ENCODE measurements around the gene BZW1.

The BZW1 gene

DNA sequence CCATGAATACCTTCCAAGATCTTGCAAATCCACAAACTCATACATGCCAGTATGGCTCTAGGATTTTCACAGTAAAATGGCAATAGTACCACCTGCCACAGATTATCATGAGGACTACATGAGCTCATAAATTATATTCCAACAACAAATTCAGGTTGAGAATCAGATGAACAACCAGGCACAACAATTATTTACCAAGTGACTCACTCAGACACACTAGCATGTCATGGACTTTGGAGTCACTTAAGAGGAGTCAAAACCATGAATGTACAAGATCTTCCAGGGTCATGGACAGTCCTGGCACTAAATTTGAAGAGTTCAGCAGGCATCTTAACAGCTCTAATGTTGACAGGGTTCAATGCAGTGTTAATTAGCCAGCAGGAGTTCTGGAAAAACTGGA, 34.4 kb upstream of the BZW1 start:
- Histone ChIP-seq H3K9ac (ENCODE audit: low read length in 2 of 2) (no peak overlapping the region), H3K9me3 (ENCODE audit: control insufficient read depth in 2 of 2, low read length in 2 of 2) (peaks cover 0 to 2% of the 10 kb centered on the region in 2 donors), H3K4me1 (ENCODE audit: control insufficient read depth, insufficient read depth, low read length) (no peaks in the 10 kb centered on the region)

DNA sequence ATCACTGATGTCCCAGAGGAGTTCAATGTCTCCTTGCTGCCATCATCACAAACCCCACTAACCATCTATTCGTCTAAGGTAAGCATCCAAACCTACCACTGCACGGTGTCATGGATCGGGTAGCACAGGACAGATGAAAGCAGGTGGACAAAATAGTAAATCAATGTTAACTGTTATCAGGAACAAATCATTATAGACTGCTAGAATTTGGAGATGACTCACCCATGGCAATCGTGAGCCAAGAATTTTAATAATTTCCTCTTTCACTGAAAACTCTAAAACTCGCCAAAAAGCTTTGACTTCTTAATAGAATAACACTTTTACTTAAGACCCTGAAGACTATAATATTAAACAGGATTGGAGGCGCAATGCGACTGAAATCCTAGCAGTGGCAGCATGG, 33.7 kb upstream of the BZW1 start:
- Histone ChIP-seq H3K4me1 (ENCODE audit: control insufficient read depth, insufficient read depth, low read length) (no peaks in the 10 kb centered on the region), H3K27ac (ENCODE audit: low read length) (no peak overlapping the region), H3K9me3 (ENCODE audit: control insufficient read depth in 2 of 2, low read length in 2 of 2) (no peaks in the 10 kb centered on the region), H3K36me3 (ENCODE audit: control insufficient read depth in 2 of 2, insufficient read depth in 2 of 2, low read length in 2 of 2) (no peaks in the 10 kb centered on the region), H3K9ac (ENCODE audit: low read length in 2 of 2) (no peak overlapping the region), H3K27me3 (ENCODE audit: control insufficient read depth in 1 of 2, insufficient read depth in 2 of 2, low read length in 2 of 2) (no peaks in the 10 kb centered on the region), H3K4me3 (ENCODE audit: low read length in 2 of 2) (no peak overlapping the region)

More for the DNA sequence above, 34.4 kb upstream of the BZW1 start:
- H3K27ac ChIP-seq (ENCODE audit: low read length), result no peak overlapping the region
- H3K36me3 ChIP-seq (ENCODE audit: control insufficient read depth in 2 of 2, insufficient read depth in 2 of 2, low read length in 2 of 2), result no peaks in the 10 kb centered on the region
- H3K4me3 ChIP-seq (ENCODE audit: low read length in 2 of 2), result no peak overlapping the region
- H3K27me3 ChIP-seq (ENCODE audit: control insufficient read depth in 1 of 2, insufficient read depth in 2 of 2, low read length in 2 of 2), result no peaks in the 10 kb centered on the region

DNA sequence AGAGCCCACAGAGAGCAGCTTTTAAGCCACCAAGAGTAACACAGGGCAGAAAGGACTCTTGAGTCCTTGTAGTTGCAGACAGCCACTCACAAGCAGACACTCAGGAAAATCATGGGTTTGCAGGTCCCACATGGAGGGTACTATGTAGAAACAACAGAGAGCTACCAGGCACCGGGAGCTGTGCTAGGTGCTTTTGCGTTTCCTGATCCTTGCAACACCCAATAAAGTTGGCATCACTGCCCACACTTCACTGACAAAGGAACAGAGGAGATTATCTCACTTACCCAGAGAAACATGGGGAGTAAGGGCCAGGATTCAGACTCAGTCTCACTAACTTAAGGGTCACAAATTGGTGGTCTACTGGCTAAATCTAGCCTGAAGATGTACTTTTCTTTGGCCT, 32.5 kb upstream of the BZW1 start:
- H3K9me3 ChIP-seq (ENCODE audit: control insufficient read depth in 2 of 2, low read length in 2 of 2), result no peaks in the 10 kb centered on the region
- H3K27me3 ChIP-seq (ENCODE audit: control insufficient read depth in 1 of 2, insufficient read depth in 2 of 2, low read length in 2 of 2), result no peaks in the 10 kb centered on the region
- no peak overlapping the region for H3K4me3 ChIP-seq (ENCODE audit: low read length in 2 of 2)
- H3K36me3 ChIP-seq (ENCODE audit: control insufficient read depth in 2 of 2, insufficient read depth in 2 of 2, low read length in 2 of 2), result no peaks in the 10 kb centered on the region
- no peaks in the 10 kb centered on the region for H3K4me1 ChIP-seq (ENCODE audit: control insufficient read depth, insufficient read depth, low read length)
- H3K27ac ChIP-seq (ENCODE audit: low read length), result no peak overlapping the region
- H3K9ac ChIP-seq (ENCODE audit: low read length in 2 of 2), result no peak overlapping the region

DNA sequence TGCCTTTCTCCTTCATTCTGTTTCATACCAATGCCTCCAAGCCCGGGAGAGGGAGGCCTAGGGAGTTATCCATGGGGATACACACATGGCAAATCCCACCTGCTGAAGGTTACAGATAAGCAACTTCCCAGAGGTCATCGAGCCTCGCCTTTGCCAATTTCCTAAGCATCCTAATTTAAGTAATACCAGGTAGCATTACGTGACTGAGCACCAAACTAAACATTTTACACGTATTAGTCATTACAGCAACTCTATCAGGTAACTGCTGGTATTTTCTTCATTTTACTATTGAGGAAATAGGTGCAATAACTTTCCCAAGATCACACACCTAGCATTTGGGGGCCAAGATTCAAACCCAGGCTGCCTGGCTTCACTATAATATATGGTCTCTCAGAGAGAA, 30.1 kb upstream of the BZW1 start:
- H3K9ac ChIP-seq (ENCODE audit: low read length in 2 of 2), result no peak overlapping the region
- H3K27me3 ChIP-seq (ENCODE audit: control insufficient read depth in 1 of 2, insufficient read depth in 2 of 2, low read length in 2 of 2), result no peaks in the 10 kb centered on the region
- H3K9me3 ChIP-seq (ENCODE audit: control insufficient read depth in 2 of 2, low read length in 2 of 2), result no peaks in the 10 kb centered on the region
- no peak overlapping the region for H3K27ac ChIP-seq (ENCODE audit: low read length)
- H3K4me3 ChIP-seq (ENCODE audit: low read length in 2 of 2), result no peak overlapping the region
- no peaks in the 10 kb centered on the region for H3K36me3 ChIP-seq (ENCODE audit: control insufficient read depth in 2 of 2, insufficient read depth in 2 of 2, low read length in 2 of 2)
- H3K4me1 ChIP-seq (ENCODE audit: control insufficient read depth, insufficient read depth, low read length), result no peaks in the 10 kb centered on the region

DNA sequence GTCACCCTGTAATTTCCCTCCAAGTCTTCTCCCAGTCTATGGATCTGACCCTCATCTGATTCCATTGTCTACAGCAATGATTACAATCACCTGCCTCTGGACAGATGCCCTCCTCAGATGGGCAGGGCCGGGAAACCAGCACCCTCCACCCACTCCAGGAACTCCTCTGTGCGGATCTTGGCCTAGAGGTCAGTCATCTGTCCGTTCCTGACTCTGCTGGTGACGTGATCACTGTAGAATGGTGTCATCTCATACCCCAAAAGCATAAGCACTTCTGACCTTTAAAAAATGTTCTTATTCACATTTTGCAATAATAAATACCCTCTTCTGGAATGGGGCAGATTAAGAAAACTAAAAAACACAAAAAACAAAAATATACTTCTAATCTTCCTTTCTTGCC, 29.5 kb upstream of the BZW1 start:
- H3K9me3 ChIP-seq (ENCODE audit: control insufficient read depth in 2 of 2, low read length in 2 of 2), result no peaks in the 10 kb centered on the region
- H3K9ac ChIP-seq (ENCODE audit: low read length in 2 of 2), result no peak overlapping the region
- no peaks in the 10 kb centered on the region for H3K4me1 ChIP-seq (ENCODE audit: control insufficient read depth, insufficient read depth, low read length)
- no peaks in the 10 kb centered on the region for H3K36me3 ChIP-seq (ENCODE audit: control insufficient read depth in 2 of 2, insufficient read depth in 2 of 2, low read length in 2 of 2)
- H3K27me3 ChIP-seq (ENCODE audit: control insufficient read depth in 1 of 2, insufficient read depth in 2 of 2, low read length in 2 of 2), result no peaks in the 10 kb centered on the region
- no peak overlapping the region for H3K27ac ChIP-seq (ENCODE audit: low read length)
- H3K4me3 ChIP-seq (ENCODE audit: low read length in 2 of 2), result no peak overlapping the region

DNA sequence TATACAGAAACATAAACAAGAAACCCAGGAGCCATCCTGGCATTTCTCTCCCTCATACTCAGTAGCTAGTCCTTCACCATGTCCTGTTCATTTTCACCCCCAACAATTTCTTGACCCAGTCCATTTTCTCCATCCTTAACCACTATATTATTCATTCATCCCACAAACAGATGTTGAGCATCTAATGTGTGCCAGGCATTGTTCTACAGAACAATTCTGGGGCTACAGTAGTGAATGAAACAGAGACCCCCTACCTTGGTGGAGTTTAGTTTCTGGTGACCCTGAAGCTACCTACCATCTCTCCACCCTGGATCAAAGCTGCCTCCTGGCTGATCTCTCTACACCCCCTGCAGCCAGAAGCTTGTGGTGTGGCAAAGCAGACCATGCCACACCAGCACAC, 27.5 kb upstream of the BZW1 start:
- Histone ChIP-seq H3K27me3 (ENCODE audit: control insufficient read depth in 1 of 2, insufficient read depth in 2 of 2, low read length in 2 of 2) (no peaks in the 10 kb centered on the region), H3K9ac (ENCODE audit: low read length in 2 of 2) (no peak overlapping the region), H3K36me3 (ENCODE audit: control insufficient read depth in 2 of 2, insufficient read depth in 2 of 2, low read length in 2 of 2) (no peaks in the 10 kb centered on the region), H3K4me1 (ENCODE audit: control insufficient read depth, insufficient read depth, low read length) (no peaks in the 10 kb centered on the region), H3K4me3 (ENCODE audit: low read length in 2 of 2) (no peak overlapping the region), H3K27ac (ENCODE audit: low read length) (no peak overlapping the region), H3K9me3 (ENCODE audit: control insufficient read depth in 2 of 2, low read length in 2 of 2) (no peaks in the 10 kb centered on the region)

DNA sequence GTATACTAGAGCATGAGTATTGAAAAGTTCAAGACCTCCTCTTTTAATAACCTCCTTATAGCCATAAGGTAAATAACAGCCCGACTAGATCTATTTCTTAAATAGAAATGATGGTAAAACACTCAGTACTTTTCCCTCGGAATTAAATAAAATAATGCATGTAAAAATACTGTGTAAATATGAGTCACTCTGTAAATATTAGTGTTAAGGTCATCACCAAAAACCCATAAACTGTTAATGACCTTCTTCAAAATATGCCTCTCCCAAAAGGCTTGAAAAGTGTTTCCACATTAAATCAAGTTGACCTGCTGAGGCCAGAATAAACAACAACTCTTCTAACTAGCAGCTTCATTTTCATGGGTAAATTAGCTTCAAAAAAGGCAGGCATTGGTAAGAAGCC, 25.3 kb upstream of the BZW1 start:
- no peak overlapping the region for H3K4me3 ChIP-seq (ENCODE audit: low read length in 2 of 2)
- H3K36me3 ChIP-seq (ENCODE audit: control insufficient read depth in 2 of 2, insufficient read depth in 2 of 2, low read length in 2 of 2), result no peaks in the 10 kb centered on the region
- no peak overlapping the region for H3K27ac ChIP-seq (ENCODE audit: low read length)
- no peaks in the 10 kb centered on the region for H3K27me3 ChIP-seq (ENCODE audit: control insufficient read depth in 1 of 2, insufficient read depth in 2 of 2, low read length in 2 of 2)
- H3K4me1 ChIP-seq (ENCODE audit: control insufficient read depth, insufficient read depth, low read length), result no peaks in the 10 kb centered on the region
- H3K9me3 ChIP-seq (ENCODE audit: control insufficient read depth in 2 of 2, low read length in 2 of 2), result no peaks in the 10 kb centered on the region
- no peak overlapping the region for H3K9ac ChIP-seq (ENCODE audit: low read length in 2 of 2)

DNA sequence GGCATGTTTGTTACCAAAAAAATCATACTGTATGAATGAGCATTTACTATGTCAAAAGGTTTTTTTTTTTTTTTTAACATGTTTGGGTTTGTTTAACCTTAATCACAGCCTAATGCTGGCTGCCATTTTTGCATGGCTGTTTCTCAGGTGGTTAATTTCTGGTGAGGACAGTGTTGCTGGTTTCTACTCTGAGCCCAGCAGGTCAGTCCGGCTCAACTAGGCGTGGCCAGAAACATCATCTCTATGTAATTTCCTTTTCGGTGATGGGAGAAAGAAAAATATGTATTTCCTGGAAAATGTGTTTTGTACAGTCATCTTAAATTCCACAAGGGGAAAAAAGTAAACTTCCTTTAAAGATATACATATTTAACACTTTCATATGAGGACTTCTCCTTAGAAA, 24.9 kb upstream of the BZW1 start:
- H3K27ac ChIP-seq (ENCODE audit: low read length), result no peak overlapping the region
- H3K27me3 ChIP-seq (ENCODE audit: control insufficient read depth in 1 of 2, insufficient read depth in 2 of 2, low read length in 2 of 2), result no peaks in the 10 kb centered on the region
- no peak overlapping the region for H3K9ac ChIP-seq (ENCODE audit: low read length in 2 of 2)
- H3K9me3 ChIP-seq (ENCODE audit: control insufficient read depth in 2 of 2, low read length in 2 of 2), result no peaks in the 10 kb centered on the region
- H3K4me1 ChIP-seq (ENCODE audit: control insufficient read depth, insufficient read depth, low read length), result no peaks in the 10 kb centered on the region
- H3K36me3 ChIP-seq (ENCODE audit: control insufficient read depth in 2 of 2, insufficient read depth in 2 of 2, low read length in 2 of 2), result no peaks in the 10 kb centered on the region
- no peak overlapping the region for H3K4me3 ChIP-seq (ENCODE audit: low read length in 2 of 2)

DNA sequence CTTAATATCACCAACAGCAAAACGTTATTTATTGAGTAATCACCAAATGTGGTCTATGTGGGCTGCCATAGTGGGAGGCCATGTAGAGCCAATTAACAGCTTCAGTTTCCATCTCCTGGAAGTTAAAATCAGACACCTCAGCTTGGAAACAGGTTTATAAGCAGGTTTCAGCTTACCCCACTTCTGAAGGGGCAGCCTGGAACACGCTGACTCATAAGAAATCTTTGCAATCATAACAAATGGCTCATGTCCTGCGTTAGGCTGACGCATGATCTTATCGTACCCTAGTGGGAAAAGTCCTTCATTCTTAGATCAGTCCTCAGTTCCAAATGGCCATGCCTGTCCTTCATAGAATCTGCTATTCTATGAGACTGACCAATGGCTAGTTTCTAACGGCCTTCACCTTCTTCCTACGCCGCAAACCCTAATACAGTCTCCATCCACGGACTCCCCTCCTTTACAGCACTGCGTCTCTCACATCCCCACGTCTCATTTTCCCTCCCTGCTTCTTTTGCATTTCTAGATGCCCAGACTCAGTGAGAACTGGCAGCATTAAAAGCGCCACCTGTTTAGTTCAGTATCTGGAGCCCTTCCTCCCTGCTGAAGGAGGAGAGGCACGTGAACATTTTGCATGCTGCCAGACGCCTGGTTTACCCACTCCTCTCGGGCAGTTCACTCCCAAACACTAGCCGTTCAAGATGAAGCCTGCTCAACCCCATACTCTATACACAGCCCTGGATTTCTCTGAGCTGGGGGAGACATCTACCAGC, 24.2 kb upstream of the BZW1 start:
- no peak overlapping the region for H3K9ac ChIP-seq (ENCODE audit: low read length in 2 of 2)

DNA sequence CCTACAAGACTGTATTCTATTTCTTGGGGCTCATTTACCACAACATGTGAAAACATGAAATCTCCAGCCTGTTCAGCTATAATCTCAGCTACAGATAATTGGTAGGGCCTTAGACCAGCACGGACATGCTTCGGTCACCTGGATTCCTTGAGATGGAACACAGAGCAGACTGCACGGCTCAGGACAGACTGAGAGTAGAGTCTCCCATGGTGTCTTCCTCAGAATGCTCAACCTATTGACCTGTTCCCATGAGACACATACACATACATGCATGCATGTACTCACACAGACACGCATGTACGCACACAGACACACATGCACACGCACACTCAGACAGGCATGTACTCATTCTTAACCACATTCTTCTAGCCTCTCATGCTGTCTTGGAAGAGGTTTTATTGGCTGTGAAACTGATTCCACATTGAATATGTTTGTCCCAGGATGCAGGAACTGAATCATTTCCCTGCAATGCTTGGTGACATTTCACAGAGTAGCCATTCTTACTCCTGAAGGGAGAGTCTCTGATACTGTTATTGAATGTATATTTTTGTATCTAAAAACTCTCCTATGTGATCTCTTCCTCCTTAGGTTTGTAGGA, 23.5 kb upstream of the BZW1 start:
- Histone ChIP-seq H3K9me3 (ENCODE audit: control insufficient read depth in 2 of 2, low read length in 2 of 2) (no peaks in the 10 kb centered on the region), H3K9ac (ENCODE audit: low read length in 2 of 2) (no peak overlapping the region), H3K36me3 (ENCODE audit: control insufficient read depth in 2 of 2, insufficient read depth in 2 of 2, low read length in 2 of 2) (no peaks in the 10 kb centered on the region), H3K27ac (ENCODE audit: low read length) (no peak overlapping the region), H3K4me3 (ENCODE audit: low read length in 2 of 2) (no peak overlapping the region), H3K4me1 (ENCODE audit: control insufficient read depth, insufficient read depth, low read length) (no peaks in the 10 kb centered on the region), H3K27me3 (ENCODE audit: control insufficient read depth in 1 of 2, insufficient read depth in 2 of 2, low read length in 2 of 2) (no peaks in the 10 kb centered on the region)

More for the DNA sequence above, 24.2 kb upstream of the BZW1 start:
- Histone ChIP-seq H3K27me3 (ENCODE audit: control insufficient read depth in 1 of 2, insufficient read depth in 2 of 2, low read length in 2 of 2) (no peaks in the 10 kb centered on the region), H3K36me3 (ENCODE audit: control insufficient read depth in 2 of 2, insufficient read depth in 2 of 2, low read length in 2 of 2) (no peaks in the 10 kb centered on the region), H3K9me3 (ENCODE audit: control insufficient read depth in 2 of 2, low read length in 2 of 2) (no peaks in the 10 kb centered on the region), H3K4me3 (ENCODE audit: low read length in 2 of 2) (no peak overlapping the region), H3K27ac (ENCODE audit: low read length) (no peak overlapping the region), H3K4me1 (ENCODE audit: control insufficient read depth, insufficient read depth, low read length) (no peaks in the 10 kb centered on the region)

DNA sequence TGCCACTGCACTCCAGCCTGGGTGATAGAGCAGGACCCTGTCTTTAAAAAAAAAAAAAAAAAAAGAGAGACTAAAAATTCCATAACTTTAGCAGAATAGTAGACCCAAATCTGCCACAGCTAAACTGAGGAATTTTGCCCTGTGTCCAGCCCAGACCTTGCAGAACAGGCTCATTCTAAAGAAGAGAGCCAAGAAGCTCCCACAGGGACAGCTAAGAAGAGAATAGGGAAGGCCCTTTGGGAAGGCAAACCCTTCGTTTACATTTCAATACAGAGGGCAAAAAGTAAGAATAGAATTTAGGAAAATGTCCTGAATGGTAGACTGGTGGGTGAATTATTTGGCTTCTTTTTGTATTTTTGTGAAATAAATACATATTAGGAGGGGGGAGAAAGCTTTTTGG, 21.5 kb upstream of the BZW1 start:
- no peak overlapping the region for H3K9ac ChIP-seq (ENCODE audit: low read length in 2 of 2)
- no peak overlapping the region for H3K4me3 ChIP-seq (ENCODE audit: low read length in 2 of 2)
- H3K9me3 ChIP-seq (ENCODE audit: control insufficient read depth in 2 of 2, low read length in 2 of 2), result no peaks in the 10 kb centered on the region
- no peaks in the 10 kb centered on the region for H3K27me3 ChIP-seq (ENCODE audit: control insufficient read depth in 1 of 2, insufficient read depth in 2 of 2, low read length in 2 of 2)
- H3K4me1 ChIP-seq (ENCODE audit: control insufficient read depth, insufficient read depth, low read length), result peaks cover 2% of the 10 kb centered on the region
- no peaks in the 10 kb centered on the region for H3K36me3 ChIP-seq (ENCODE audit: control insufficient read depth in 2 of 2, insufficient read depth in 2 of 2, low read length in 2 of 2)
- H3K27ac ChIP-seq (ENCODE audit: low read length), result no peak overlapping the region

Data from stomach smooth muscle (tissue), 2 donors.